ENCODE data around the gene GRB14. TPM values are rescaled to one million over a fixed set of nuclear protein-coding genes. Genes with fewer than 3 reads are reported as not detected.

The GRB14 gene
- total RNA-seq, 1 experiment from 2014 or later: 6.3 TPM

- Histone ChIP-seq H3K4me3 (replicated peaks in 1 of 2; ENCODE audit: low read depth in 1 of 2, low read length in 2 of 2) (no peak overlapping the region), H3K4me2 (ENCODE audit: low read length) (no peak overlapping the region), H3K9ac (ENCODE audit: low read length) (no peak overlapping the region), H2AFZ (ENCODE audit: low read depth, low read length, poor library complexity, severe bottlenecking) (no peak overlapping the region), H3K9me2 (ENCODE audit: insufficient read depth) (no peaks in the 10 kb centered on the region), H3K27me3 (ENCODE audit: insufficient read depth, low read length) (no peaks in the 10 kb centered on the region), H3K27ac (ENCODE audit: low read depth, low read length) (no peak overlapping the region), H3K36me3 (ENCODE audit: control insufficient read depth in 1 of 2, insufficient read depth in 2 of 2, low read length in 2 of 2) (no peaks in the 10 kb centered on the region), H3K4me1 (ENCODE audit: control insufficient read depth in 1 of 2, insufficient read depth in 2 of 2, low read length in 2 of 2) (no peaks in the 10 kb centered on the region), H3K79me2 (ENCODE audit: insufficient read depth, low read length) (no peaks in the 10 kb centered on the region), H3K9me3 (ENCODE audit: control insufficient read depth in 1 of 2, insufficient read depth in 1 of 2, low read depth in 1 of 2, low read length in 2 of 2) (no peaks in the 10 kb centered on the region), H4K20me1 (ENCODE audit: insufficient read depth) (no peaks in the 10 kb centered on the region)
- ChIA-PET CTCF (interaction anchor here (1.9 kb wide), 1 partner anchor 9 kb away, joined by 8 read pairs; no protein-coding TSS in a partner anchor), RAD21 (ENCODE audit: low non-redundant PET in 1 of 2, low total read pairs in 2 of 2, uncharacterized antibody in 2 of 2, unreplicated experiment in 2 of 2) (no interaction called here), POLR2A (no interaction called here)
- no peak for TF ChIP-seq EGR1 (IDR thresholded peaks at IDR 0.05; ENCODE audit: low read depth)
- TF ChIP-seq SRF (IDR thresholded peaks at IDR 0.05; ENCODE audit: low read depth): no peak
- no peak for TF ChIP-seq CTCF (IDR thresholded peaks at IDR 0.05 in 2 of 3, conservative IDR thresholded peaks at IDR 0.05 in 1 of 3; ENCODE audit: borderline replicate concordance in 1 of 3, insufficient read depth in 1 of 3, low read depth in 2 of 3, low read length in 2 of 3)
- TF ChIP-seq SP1 (IDR thresholded peaks at IDR 0.05; ENCODE audit: low read depth): no peak
- no peak for TF ChIP-seq EZH2phosphoT487 (IDR thresholded peaks at IDR 0.05; ENCODE audit: borderline replicate concordance)
- TF ChIP-seq REST (IDR thresholded peaks at IDR 0.05; ENCODE audit: low read depth): no peak
- no peak for TF ChIP-seq POLR2A (IDR thresholded peaks at IDR 0.05; ENCODE audit: borderline replicate concordance, extremely low read depth, insufficient read depth, insufficient read length)
- TF ChIP-seq ZNF274 (IDR thresholded peaks at IDR 0.05; ENCODE audit: low read depth, low read length): no peak
- no peak for TF ChIP-seq EZH2 (IDR thresholded peaks at IDR 0.05)
- TF ChIP-seq ELF1 (IDR thresholded peaks at IDR 0.05; ENCODE audit: borderline replicate concordance, low read depth): no peak
- TF ChIP-seq RAD21 (IDR thresholded peaks at IDR 0.05; ENCODE audit: low read depth): no peak
- TF ChIP-seq CEBPB (IDR thresholded peaks at IDR 0.05; ENCODE audit: low read depth): no peak
- no peak for TF ChIP-seq YY1 (IDR thresholded peaks at IDR 0.05; ENCODE audit: extremely low read depth, insufficient replicate concordance, low read depth, low read length)
- no peak for TF ChIP-seq MAX (IDR thresholded peaks at IDR 0.05)
- TF ChIP-seq ZBTB33 (IDR thresholded peaks at IDR 0.05; ENCODE audit: extremely low read depth, insufficient replicate concordance, low read length): no peak
- intact Hi-C loops (cut with micrococcal nuclease): no loop called here
- BruUV-seq (replicated peaks): no TSS peak
- no peak for DNase-seq (ENCODE audit: low read depth, low spot score)
- ATAC-seq: no peak
Observed at GRCh38 chr2:164569378-164569777, 51.9 kb downstream of the GRB14 start.

All from HCT116 (cell line).